SK-N-SH treated with all-trans-retinoic acid at 6 μM for 48 hours (cell line): ENCODE data around the gene C10orf105.

Experiments
- ARNTL ChIP-seq: fragments of 450-650 bp; formaldehyde crosslinking; IDR thresholded peaks from 2 replicates; pipeline ENCODE4 v1.5.0; 2020; ENCODE audit warnings: low read depth, mild to moderate bottlenecking, moderate library complexity, borderline replicate concordance
- BACH2 ChIP-seq: fragments of 250-450 bp; sonication (Bioruptor Pico); IDR thresholded peaks from 2 replicates; pipeline ENCODE4 v1.9.0; 2021; ENCODE audit warnings: mild to moderate bottlenecking, borderline replicate concordance
- CREB5 ChIP-seq: fragments of 250-450 bp; sonication (Bioruptor Pico); IDR thresholded peaks from 2 replicates; pipeline ENCODE4 v1.5.1; 2020; ENCODE audit warnings: low read depth, mild to moderate bottlenecking, moderate library complexity
- CSDC2 ChIP-seq: fragments of 250-450 bp; sonication (Bioruptor Pico); IDR thresholded peaks from 2 replicates; pipeline ENCODE4 v1.5.0; 2020; ENCODE audit warnings: mild to moderate bottlenecking, moderate library complexity
- ISL1 ChIP-seq: fragments of 250-450 bp; sonication (Bioruptor Pico); IDR thresholded peaks from 2 replicates; pipeline ENCODE4 v2.1.2; 2022; ENCODE audit warnings: mild to moderate bottlenecking, moderate library complexity
- OSR1 ChIP-seq: fragments of 250-450 bp; sonication (Bioruptor Pico); IDR thresholded peaks from 2 replicates; pipeline ENCODE4 v1.8.0; 2022; ENCODE audit warnings: moderate library complexity, mild to moderate bottlenecking, inconsistent platforms
- PATZ1 ChIP-seq: fragments of 250-450 bp; sonication (Bioruptor Pico); IDR thresholded peaks from 2 replicates; pipeline ENCODE4 v1.8.0; 2020; ENCODE audit warnings: mild to moderate bottlenecking, moderate library complexity, borderline replicate concordance
- RARB ChIP-seq: fragments of 250-450 bp; sonication (Bioruptor Pico); IDR thresholded peaks from 2 replicates; pipeline ENCODE4 v1.8.0; 2021; ENCODE audit warnings: mild to moderate bottlenecking, moderate library complexity
- SNAI2 ChIP-seq: fragments of 250-450 bp; sonication (Bioruptor Pico); IDR thresholded peaks from 2 replicates; pipeline ENCODE4 v1.5.0; 2020; ENCODE audit warnings: mild to moderate bottlenecking, moderate library complexity
- TCF4 ChIP-seq: fragments of 250-450 bp; sonication (Bioruptor Pico); IDR thresholded peaks from 2 replicates; pipeline ENCODE4 v1.8.0; 2021; ENCODE audit warnings: mild to moderate bottlenecking, moderate library complexity, borderline replicate concordance
- TSHZ2 ChIP-seq: fragments of 250-450 bp; sonication (Bioruptor Pico); IDR thresholded peaks from 2 replicates; pipeline ENCODE4 v1.5.0; 2020; ENCODE audit warnings: mild to moderate bottlenecking, moderate library complexity
- ZFP3 ChIP-seq: fragments of 250-450 bp; sonication (Bioruptor Pico); IDR thresholded peaks from 2 replicates; pipeline ENCODE4 v1.5.0; 2020; ENCODE audit warnings: mild to moderate bottlenecking, moderate library complexity
- ZFP30 ChIP-seq: fragments of 450-650 bp; formaldehyde crosslinking; IDR thresholded peaks from 2 replicates; pipeline ENCODE4 v1.5.0; 2022; ENCODE audit warnings: mild to moderate bottlenecking, moderate library complexity
- ZNF70 ChIP-seq: fragments of 450-650 bp; formaldehyde crosslinking; IDR thresholded peaks from 2 replicates; pipeline ENCODE4 v1.5.0; 2020; ENCODE audit warnings: mild to moderate bottlenecking, moderate library complexity

GRCh38 chr10:71695502-71696476, 23.8 kb downstream of the C10orf105 start:
- TF ChIP-seq PATZ1 (CRISPR knock-in tag) = no peak
- no peak for TF ChIP-seq SNAI2 (CRISPR knock-in tag)
- no peak for TF ChIP-seq ZFP30 (CRISPR knock-in tag)
- no peak for TF ChIP-seq RARB (CRISPR knock-in tag)
- TF ChIP-seq TSHZ2 (CRISPR knock-in tag) = no peak
- no peak for TF ChIP-seq TCF4 (CRISPR knock-in tag)
- TF ChIP-seq ZFP3 (CRISPR knock-in tag) = no peak
- TF ChIP-seq ZNF70 (CRISPR knock-in tag) = no peak
- TF ChIP-seq OSR1 (CRISPR knock-in tag) = no peak
- TF ChIP-seq ARNTL (CRISPR knock-in tag) = no peak
- TF ChIP-seq CREB5 (CRISPR knock-in tag) = no peak
- TF ChIP-seq ISL1 (CRISPR knock-in tag) = no peak
- no peak for TF ChIP-seq CSDC2 (CRISPR knock-in tag)
- no peak for TF ChIP-seq BACH2 (CRISPR knock-in tag)
